ENCODE data around the gene OR2AK2. TPM values are rescaled to one million over a fixed set of nuclear protein-coding genes. Genes with fewer than 3 reads are reported as not detected.
"Not testable (repeated sequence)": the region's sequence is repeated elsewhere in the genome, so short reads cannot be mapped to it uniquely, and the experiment has no call there.

OR2AK2 gene, protein sequence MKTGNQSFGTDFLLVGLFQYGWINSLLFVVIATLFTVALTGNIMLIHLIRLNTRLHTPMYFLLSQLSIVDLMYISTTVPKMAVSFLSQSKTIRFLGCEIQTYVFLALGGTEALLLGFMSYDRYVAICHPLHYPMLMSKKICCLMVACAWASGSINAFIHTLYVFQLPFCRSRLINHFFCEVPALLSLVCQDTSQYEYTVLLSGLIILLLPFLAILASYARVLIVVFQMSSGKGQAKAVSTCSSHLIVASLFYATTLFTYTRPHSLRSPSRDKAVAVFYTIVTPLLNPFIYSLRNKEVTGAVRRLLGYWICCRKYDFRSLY
- total RNA-seq (not detected), polyA plus RNA-seq (not detected)
- long read RNA-seq, donor 1, result 0 reads
- long read RNA-seq, donor 2, result 0 reads
- long read RNA-seq, donor 3, result 0 reads
- long read RNA-seq, donor 4, result 0 reads

DNA sequence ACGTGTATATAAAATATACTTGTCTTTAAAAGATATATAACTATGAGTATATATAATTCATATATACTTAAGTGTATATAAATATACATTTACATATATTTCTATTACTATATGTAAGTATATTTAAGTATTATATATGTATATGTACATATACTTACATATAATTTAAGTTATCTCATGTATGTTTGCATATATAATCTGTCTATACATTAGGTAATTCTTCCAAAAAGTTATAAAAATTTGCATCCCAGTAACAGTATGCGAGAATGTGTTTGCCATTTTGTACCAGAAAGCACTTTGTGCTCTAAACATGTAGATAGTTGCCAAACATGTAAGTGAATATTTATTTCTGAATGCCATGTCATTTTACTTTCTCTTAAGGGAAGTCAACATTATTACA is at the start of gene OR2AK2:
Gene OR2AK2 (plus strand): TSS at position 301 of the 400 bp plus-strand sequence. CDS start 144 bp downstream, outside the sequence.
- H3K4me1 ChIP-seq (ENCODE audit: control insufficient read depth, insufficient read depth, low read length), result no peaks in the 10 kb centered on the region
- intact Hi-C loops (cut with DNase I), result no loop called here
- no peak within 1 kb of the TSS for H3K27ac ChIP-seq (ENCODE audit: low read length)
- DNase-seq (no peak), ATAC-seq (no peak)
- 76% methylated on average over 2 of the region's 2 CpGs for WGBS
- H3K27me3 ChIP-seq (ENCODE audit: control insufficient read depth, insufficient read depth), result no peaks in the 10 kb centered on the region
- H3K4me3 ChIP-seq (ENCODE audit: low read length), result no peak within 1 kb of the TSS
- H3K9me3 ChIP-seq (ENCODE audit: control insufficient read depth, low read length), result no peaks in the 10 kb centered on the region

DNA sequence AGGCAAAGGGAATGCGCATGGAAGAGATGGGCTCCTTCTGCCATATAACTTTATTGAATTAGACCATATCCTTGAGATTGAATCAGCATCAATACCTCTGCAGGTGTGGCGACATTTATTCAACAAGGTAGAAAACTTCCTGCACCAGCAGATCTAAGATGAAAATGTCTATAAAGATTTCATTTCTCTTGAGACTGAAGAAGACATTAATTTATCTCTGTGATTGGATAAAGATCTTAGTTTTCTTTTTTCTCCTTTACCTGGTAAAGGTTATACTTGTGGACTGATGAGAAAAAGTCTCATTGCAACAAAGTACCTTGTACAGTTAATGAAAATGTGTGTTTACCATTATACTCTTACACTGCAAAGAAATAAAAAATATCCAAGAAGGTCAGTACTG is 45.1 kb upstream of the OR2AK2 start, which contains the start of gene OR2T8:
Gene OR2T8 (plus strand): TSS at position 301 of the 400 bp plus-strand sequence. CDS start 766 bp downstream, outside the sequence.
- 92% methylated on average over 2 of the region's 2 CpGs for WGBS
- Histone ChIP-seq H3K27me3 (ENCODE audit: control insufficient read depth, insufficient read depth) (no peaks in the 10 kb centered on the region), H3K4me3 (ENCODE audit: low read length) (no peak within 1 kb of the TSS), H3K9me3 (ENCODE audit: control insufficient read depth, low read length) (no peaks in the 10 kb centered on the region), H3K4me1 (ENCODE audit: control insufficient read depth, insufficient read depth, low read length) (no peaks in the 10 kb centered on the region), H3K27ac (ENCODE audit: low read length) (no peak within 1 kb of the TSS)
- DNase-seq (no peak), ATAC-seq (no peak)
- intact Hi-C loops (cut with DNase I), result no loop called here

DNA sequence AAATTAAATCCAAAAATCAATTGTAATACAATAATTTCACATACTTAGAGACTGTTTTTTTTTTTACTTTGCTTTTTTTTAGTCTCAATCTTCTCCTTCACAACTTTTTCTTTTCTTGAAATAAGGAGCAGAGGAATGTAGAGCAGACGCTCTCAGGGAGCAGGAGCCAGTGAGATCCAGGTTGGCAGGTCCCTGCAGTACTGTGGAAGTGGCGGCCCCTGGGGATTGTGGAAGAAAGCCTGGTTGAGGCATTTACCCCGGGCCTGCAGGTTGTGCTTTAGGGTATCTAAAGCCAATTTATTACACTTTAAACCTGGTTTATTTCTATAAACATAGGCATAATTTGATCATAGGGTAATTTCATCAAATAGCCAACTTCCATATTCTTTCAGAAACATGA is 41.1 kb upstream of the OR2AK2 start:
- Histone ChIP-seq H3K9me3 (ENCODE audit: control insufficient read depth, low read length) (no peaks in the 10 kb centered on the region), H3K27me3 (ENCODE audit: control insufficient read depth, insufficient read depth) (no peaks in the 10 kb centered on the region), H3K4me1 (ENCODE audit: control insufficient read depth, insufficient read depth, low read length) (no peaks in the 10 kb centered on the region), H3K27ac (ENCODE audit: low read length) (no peak overlapping the region), H3K4me3 (ENCODE audit: low read length) (no peak overlapping the region)
- ATAC-seq, result no peak
- intact Hi-C loops (cut with DNase I), result no loop called here
- no peak for DNase-seq
- WGBS, result 64% methylated on average over 3 of the region's 3 CpGs

DNA sequence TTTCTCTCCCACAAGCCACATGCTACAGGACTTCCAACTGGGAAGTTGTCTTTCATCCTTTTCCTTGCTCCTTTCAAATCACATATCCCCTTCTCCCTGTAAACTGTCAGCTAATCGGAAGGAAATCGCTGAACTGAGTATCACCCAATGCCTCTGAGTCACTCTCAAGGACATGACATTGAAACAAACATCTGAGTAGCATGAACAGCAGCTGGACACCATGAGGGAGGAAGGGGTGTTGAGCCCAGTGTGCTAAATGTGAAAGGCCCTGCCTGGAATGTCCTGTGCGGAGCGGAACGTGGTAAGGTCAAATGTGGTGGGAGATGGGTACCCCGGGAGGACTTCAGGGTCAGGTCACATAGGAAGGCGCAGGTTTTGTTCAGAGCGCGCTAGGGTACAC is 40.2 kb upstream of the OR2AK2 start, which contains the start of gene OR2AJ1:
Gene OR2AJ1 (plus strand): TSS at position 22 of the 400 bp plus-strand sequence. CDS start 8,880 bp downstream, outside the sequence.
- intact Hi-C loops (cut with DNase I), result no loop called here
- H3K4me1 ChIP-seq (ENCODE audit: control insufficient read depth, insufficient read depth, low read length), result no peaks in the 10 kb centered on the region
- H3K9me3 ChIP-seq (ENCODE audit: control insufficient read depth, low read length), result no peaks in the 10 kb centered on the region
- no peaks in the 10 kb centered on the region for H3K27me3 ChIP-seq (ENCODE audit: control insufficient read depth, insufficient read depth)
- H3K4me3 ChIP-seq (ENCODE audit: low read length), result no peak within 1 kb of the TSS
- WGBS, result 87% methylated on average over 9 of the region's 9 CpGs
- no peak within 1 kb of the TSS for H3K27ac ChIP-seq (ENCODE audit: low read length)
- no peak for ATAC-seq
- DNase-seq, result no peak

DNA sequence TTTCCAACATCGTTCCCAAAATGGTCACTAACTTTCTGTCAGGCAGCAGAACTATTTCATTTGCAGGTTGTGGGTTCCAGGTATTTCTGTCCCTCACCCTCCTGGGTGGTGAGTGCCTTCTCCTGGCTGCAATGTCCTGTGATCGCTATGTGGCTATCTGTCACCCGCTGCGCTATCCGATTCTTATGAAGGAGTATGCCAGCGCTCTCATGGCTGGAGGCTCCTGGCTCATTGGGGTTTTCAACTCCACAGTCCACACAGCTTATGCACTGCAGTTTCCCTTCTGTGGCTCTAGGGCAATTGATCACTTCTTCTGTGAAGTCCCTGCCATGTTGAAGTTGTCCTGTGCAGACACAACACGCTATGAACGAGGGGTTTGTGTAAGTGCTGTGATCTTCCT is 31.0 kb upstream of the OR2AK2 start:
- no peak for ATAC-seq
- Histone ChIP-seq H3K27ac (ENCODE audit: low read length) (no peak overlapping the region), H3K9me3 (ENCODE audit: control insufficient read depth, low read length) (no peaks in the 10 kb centered on the region), H3K4me3 (ENCODE audit: low read length) (no peak overlapping the region), H3K4me1 (ENCODE audit: control insufficient read depth, insufficient read depth, low read length) (no peaks in the 10 kb centered on the region), H3K27me3 (ENCODE audit: control insufficient read depth, insufficient read depth) (no peaks in the 10 kb centered on the region)
- intact Hi-C loops (cut with DNase I), result no loop called here
- no peak for DNase-seq
- 95% methylated on average over 8 of the region's 8 CpGs for WGBS

DNA sequence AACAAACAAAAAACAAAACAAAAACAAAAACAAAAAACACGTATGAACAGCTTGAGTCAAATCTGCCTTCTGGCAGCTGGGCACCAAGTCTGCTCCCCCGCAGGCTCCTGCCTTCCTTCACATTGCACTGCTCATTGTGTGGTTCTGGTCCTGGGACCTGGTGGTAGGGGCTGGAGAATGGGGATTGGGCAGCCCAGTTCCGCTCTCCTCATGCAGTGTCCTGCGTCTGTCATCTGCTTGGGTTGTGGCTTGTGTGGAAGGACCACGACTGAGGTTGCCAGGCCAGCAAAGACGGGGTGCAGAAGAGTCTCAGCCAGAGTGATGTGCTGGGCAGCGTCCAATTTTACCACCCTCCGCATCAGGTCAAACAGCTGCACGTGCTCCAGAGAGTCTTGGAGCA is 29.3 kb upstream of the OR2AK2 start:
- Histone ChIP-seq H3K9me3 (ENCODE audit: control insufficient read depth, low read length) (no peaks in the 10 kb centered on the region), H3K4me3 (ENCODE audit: low read length) (no peak overlapping the region), H3K4me1 (ENCODE audit: control insufficient read depth, insufficient read depth, low read length) (no peaks in the 10 kb centered on the region), H3K27me3 (ENCODE audit: control insufficient read depth, insufficient read depth) (no peaks in the 10 kb centered on the region), H3K27ac (ENCODE audit: low read length) (no peak overlapping the region)
- intact Hi-C loops (cut with DNase I), result no loop called here
- WGBS, result 92% methylated on average over 9 of the region's 9 CpGs
- ATAC-seq (no peak), DNase-seq (no peak)

DNA sequence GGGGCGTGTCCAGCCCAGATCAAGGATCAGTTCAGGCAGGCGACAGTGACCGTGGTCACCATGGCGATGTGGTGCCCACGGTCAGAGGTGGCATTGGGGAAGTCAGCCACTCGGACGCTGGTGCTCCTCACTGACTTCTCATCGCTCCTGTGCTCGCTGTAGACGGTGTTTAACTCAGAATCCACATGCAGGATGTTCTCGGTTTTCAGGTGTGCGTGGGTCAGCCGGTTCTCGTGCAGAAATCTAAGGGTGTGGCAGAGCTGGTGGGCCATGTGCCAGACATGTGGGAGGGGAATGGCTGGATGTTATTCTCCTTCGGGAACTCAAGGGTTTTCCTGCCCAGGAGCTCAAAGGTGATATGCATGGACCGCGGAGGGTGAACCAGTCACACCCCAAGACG is 28.6 kb upstream of the OR2AK2 start:
- H3K4me1 ChIP-seq (ENCODE audit: control insufficient read depth, insufficient read depth, low read length), result no peaks in the 10 kb centered on the region
- no peak overlapping the region for H3K4me3 ChIP-seq (ENCODE audit: low read length)
- ATAC-seq (no peak), DNase-seq (peak in 1 of 3 donors; percentile 16)
- H3K9me3 ChIP-seq (ENCODE audit: control insufficient read depth, low read length), result no peaks in the 10 kb centered on the region
- no peak overlapping the region for H3K27ac ChIP-seq (ENCODE audit: low read length)
- intact Hi-C loops (cut with DNase I), result no loop called here
- H3K27me3 ChIP-seq (ENCODE audit: control insufficient read depth, insufficient read depth), result no peaks in the 10 kb centered on the region
- 90% methylated on average over 18 of the region's 18 CpGs for WGBS

DNA sequence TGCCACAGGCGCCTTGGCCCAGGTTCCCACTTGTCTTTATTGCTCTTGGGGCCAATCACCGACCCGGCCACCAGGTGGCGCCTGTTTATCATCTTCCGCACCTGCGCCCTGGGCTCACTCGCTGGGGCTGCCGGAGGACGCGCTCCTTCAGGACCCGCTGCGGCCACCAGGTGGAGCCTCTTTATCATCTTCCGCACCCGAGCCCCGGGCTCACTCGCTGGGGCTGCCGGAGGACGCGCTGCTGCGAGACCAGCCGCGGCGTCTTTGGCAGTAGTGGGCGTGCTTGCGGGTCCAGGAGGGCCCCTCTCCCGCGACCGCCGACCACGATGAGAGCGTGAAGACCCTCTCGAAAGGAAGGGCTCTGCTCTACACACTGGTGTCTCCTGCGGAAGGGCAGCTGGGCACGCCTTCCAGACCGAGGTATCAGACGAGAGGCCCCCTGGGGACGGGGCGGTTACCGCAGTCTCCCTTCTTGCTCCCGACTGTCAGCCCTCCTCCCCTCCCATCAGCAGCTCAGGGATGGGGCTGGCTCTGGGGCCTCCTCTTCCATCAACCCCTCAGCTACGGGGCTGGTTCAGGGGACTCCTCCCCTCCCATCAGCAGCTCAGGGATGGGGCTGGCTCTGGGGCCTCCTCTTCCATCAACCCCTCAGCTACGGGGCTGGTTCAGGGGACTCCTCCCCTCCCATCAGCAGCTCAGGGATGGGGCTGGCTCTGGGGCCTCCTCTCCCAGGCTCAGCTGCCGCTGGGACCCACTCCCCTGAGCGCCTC is 27.9 kb upstream of the OR2AK2 start:
- H3K4me1 ChIP-seq (ENCODE audit: control insufficient read depth, insufficient read depth, low read length); H3K27me3 ChIP-seq (ENCODE audit: control insufficient read depth, insufficient read depth); H3K4me3 ChIP-seq (ENCODE audit: low read length); H3K27ac ChIP-seq (ENCODE audit: low read length); H3K9me3 ChIP-seq (ENCODE audit: control insufficient read depth, low read length); intact Hi-C loops (cut with DNase I): not testable (repeated sequence)
- WGBS, result 17% methylated on average over 44 of the region's 44 CpGs
- ATAC-seq (peak; percentile 75 to 88), DNase-seq (peak; percentile 65 to 88 (median 88))

DNA sequence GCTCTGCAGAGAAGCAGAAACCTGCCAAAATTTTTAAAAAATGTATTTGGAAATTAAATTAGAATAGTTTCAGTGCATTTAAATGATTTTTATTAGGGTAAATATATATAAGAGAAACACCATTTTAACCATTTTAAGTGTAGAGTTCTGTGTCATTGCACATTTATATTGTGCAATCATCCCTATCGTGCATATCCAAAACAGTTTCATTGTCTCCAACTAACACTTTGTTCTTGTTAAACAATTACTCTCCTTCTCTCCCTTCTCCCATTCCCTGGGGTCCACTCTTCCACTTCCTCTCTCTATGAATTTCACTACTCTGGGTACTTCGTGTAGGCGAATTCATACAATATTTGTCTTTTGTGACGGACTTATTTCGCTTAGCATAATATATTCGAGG is 22.4 kb upstream of the OR2AK2 start:
- H3K27ac ChIP-seq (ENCODE audit: low read length), result no peak overlapping the region
- no peak overlapping the region for H3K4me3 ChIP-seq (ENCODE audit: low read length)
- 61% methylated on average over 6 of the region's 6 CpGs for WGBS
- H3K27me3 ChIP-seq (ENCODE audit: control insufficient read depth, insufficient read depth), result no peaks in the 10 kb centered on the region
- ATAC-seq, result no peak
- DNase-seq, result no peak
- intact Hi-C loops (cut with DNase I), result no loop called here
- no peaks in the 10 kb centered on the region for H3K4me1 ChIP-seq (ENCODE audit: control insufficient read depth, insufficient read depth, low read length)
- peaks cover 2% of the 10 kb centered on the region for H3K9me3 ChIP-seq (ENCODE audit: control insufficient read depth, low read length)

DNA sequence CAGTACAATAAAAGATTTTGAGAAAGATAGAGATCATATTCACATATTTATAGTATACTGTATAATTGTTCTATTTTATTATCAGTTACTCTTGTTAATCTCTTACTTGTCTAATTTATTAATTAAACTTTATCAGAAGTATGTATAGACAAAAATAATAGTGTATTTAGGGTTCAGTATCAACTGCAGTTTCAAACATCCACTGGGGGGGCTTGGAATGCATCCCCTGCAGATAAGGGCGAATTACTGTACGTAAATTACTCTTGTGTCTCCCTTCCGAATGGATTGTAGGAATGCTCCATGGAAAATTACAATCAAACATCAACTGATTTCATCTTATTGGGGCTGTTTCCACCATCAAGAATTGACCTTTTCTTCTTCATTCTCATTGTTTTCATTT is 16.5 kb upstream of the OR2AK2 start, which contains the start of gene OR2L8:
Gene OR2L8 (plus strand): TSS at position 301 of the 400 bp plus-strand sequence. CDS start 0 bp downstream, at position 301.
- WGBS, result 70% methylated on average over 3 of the region's 3 CpGs
- Histone ChIP-seq H3K4me3 (ENCODE audit: low read length) (no peak within 1 kb of the TSS), H3K27ac (ENCODE audit: low read length) (no peak within 1 kb of the TSS), H3K4me1 (ENCODE audit: control insufficient read depth, insufficient read depth, low read length) (no peaks in the 10 kb centered on the region), H3K9me3 (ENCODE audit: control insufficient read depth, low read length) (peaks cover 2% of the 10 kb centered on the region), H3K27me3 (ENCODE audit: control insufficient read depth, insufficient read depth) (no peaks in the 10 kb centered on the region)
- no peak for ATAC-seq
- DNase-seq, result no peak
- intact Hi-C loops (cut with DNase I), result no loop called here

DNA sequence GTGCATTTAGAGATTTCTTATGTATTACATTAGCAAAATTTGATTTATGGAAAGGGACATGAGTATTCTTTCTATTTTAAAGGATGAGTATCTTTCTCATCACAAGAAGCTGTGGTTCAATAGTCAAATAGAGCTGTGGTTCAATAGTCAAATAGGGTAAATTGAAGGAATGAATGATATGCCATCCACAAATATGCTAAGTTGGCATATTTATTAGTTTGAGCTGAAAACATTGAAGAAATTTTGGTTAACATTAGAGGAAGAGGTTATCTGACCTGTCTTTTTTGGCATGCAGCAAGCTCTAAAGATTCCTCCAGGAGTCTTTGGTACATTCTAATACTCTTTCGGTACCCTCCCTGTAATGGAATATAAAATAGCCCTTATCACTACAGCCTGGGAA is 11.6 kb upstream of the OR2AK2 start:
- intact Hi-C loops (cut with DNase I), result no loop called here
- Histone ChIP-seq H3K9me3 (ENCODE audit: control insufficient read depth, low read length) (no peaks in the 10 kb centered on the region), H3K4me3 (ENCODE audit: low read length) (no peak overlapping the region), H3K27ac (ENCODE audit: low read length) (no peak overlapping the region), H3K27me3 (ENCODE audit: control insufficient read depth, insufficient read depth) (no peaks in the 10 kb centered on the region), H3K4me1 (ENCODE audit: control insufficient read depth, insufficient read depth, low read length) (no peaks in the 10 kb centered on the region)
- WGBS, result 91% methylated on average over 1 of the region's 1 CpG
- ATAC-seq (no peak), DNase-seq (no peak)

Measured in right cardiac atrium (tissue), 5 donors.